Measurements from ENCODE around the gene PDLIM3.
"Not testable (repeated sequence)": the region's sequence is repeated elsewhere in the genome, so short reads cannot be mapped to it uniquely, and the experiment has no call there.

Gene PDLIM3

GRCh38 chr4:185567381-185568376, 32.4 kb upstream of the PDLIM3 start:
- no peaks in the 10 kb centered on the region for H3K27me3 ChIP-seq (ENCODE audit: control insufficient read depth in 1 of 2, insufficient read depth in 2 of 2, low read length in 2 of 2)
- H3K27ac ChIP-seq (ENCODE audit: low read length): peak overlapping the region; percentile 98
- no peaks in the 10 kb centered on the region for H3K36me3 ChIP-seq (ENCODE audit: control insufficient read depth in 2 of 2, insufficient read depth in 2 of 2, low read length in 2 of 2)
- no peaks in the 10 kb centered on the region for H3K9me3 ChIP-seq (ENCODE audit: control insufficient read depth in 2 of 2, low read length in 2 of 2)
- H3K9ac ChIP-seq (ENCODE audit: low read length in 2 of 2): peak overlapping the region; percentile 46 to 86
- H3K4me3 ChIP-seq (ENCODE audit: low read length in 2 of 2): peak overlapping the region; percentile 5 to 61
- H3K4me1 ChIP-seq (ENCODE audit: control insufficient read depth, insufficient read depth, low read length): peaks cover 56% of the 10 kb centered on the region

- Histone ChIP-seq H3K36me3 (ENCODE audit: control insufficient read depth in 2 of 2, insufficient read depth in 2 of 2, low read length in 2 of 2) (no peaks in the 10 kb centered on the region), H3K4me3 (ENCODE audit: low read length in 2 of 2) (peak overlapping the region; percentile 5 to 61), H3K27ac (ENCODE audit: low read length) (peak overlapping the region; percentile 98), H3K9ac (ENCODE audit: low read length in 2 of 2) (peak overlapping the region; percentile 46 to 86), H3K27me3 (ENCODE audit: control insufficient read depth in 1 of 2, insufficient read depth in 2 of 2, low read length in 2 of 2) (no peaks in the 10 kb centered on the region), H3K9me3 (ENCODE audit: control insufficient read depth in 2 of 2, low read length in 2 of 2) (no peaks in the 10 kb centered on the region), H3K4me1 (ENCODE audit: control insufficient read depth, insufficient read depth, low read length) (peaks cover 56% of the 10 kb centered on the region)
These were observed 31.7 kb upstream of the PDLIM3 start for GRCh38 chr4:185566972-185567371.

- Histone ChIP-seq H3K4me3 (ENCODE audit: low read length in 2 of 2) (no peak overlapping the region), H3K36me3 (ENCODE audit: control insufficient read depth in 2 of 2, insufficient read depth in 2 of 2, low read length in 2 of 2) (no peaks in the 10 kb centered on the region), H3K9ac (ENCODE audit: low read length in 2 of 2) (peak overlapping the region; percentile 46 to 86), H3K27me3 (ENCODE audit: control insufficient read depth in 1 of 2, insufficient read depth in 2 of 2, low read length in 2 of 2) (no peaks in the 10 kb centered on the region), H3K9me3 (ENCODE audit: control insufficient read depth in 2 of 2, low read length in 2 of 2) (no peaks in the 10 kb centered on the region), H3K27ac (ENCODE audit: low read length) (peak overlapping the region; percentile 98), H3K4me1 (ENCODE audit: control insufficient read depth, insufficient read depth, low read length) (peaks cover 56% of the 10 kb centered on the region)
These were observed 31.1 kb upstream of the PDLIM3 start for GRCh38 chr4:185566425-185566824.

- Histone ChIP-seq H3K27ac (ENCODE audit: low read length) (peak overlapping the region; percentile 98), H3K36me3 (ENCODE audit: control insufficient read depth in 2 of 2, insufficient read depth in 2 of 2, low read length in 2 of 2) (no peaks in the 10 kb centered on the region), H3K9me3 (ENCODE audit: control insufficient read depth in 2 of 2, low read length in 2 of 2) (no peaks in the 10 kb centered on the region), H3K27me3 (ENCODE audit: control insufficient read depth in 1 of 2, insufficient read depth in 2 of 2, low read length in 2 of 2) (no peaks in the 10 kb centered on the region), H3K4me3 (ENCODE audit: low read length in 2 of 2) (no peak overlapping the region), H3K4me1 (ENCODE audit: control insufficient read depth, insufficient read depth, low read length) (peaks cover 56% of the 10 kb centered on the region), H3K9ac (ENCODE audit: low read length in 2 of 2) (no peak overlapping the region)
These were observed 30.4 kb upstream of the PDLIM3 start for GRCh38 chr4:185565696-185566095.

- Histone ChIP-seq H3K27me3 (ENCODE audit: control insufficient read depth in 1 of 2, insufficient read depth in 2 of 2, low read length in 2 of 2) (no peaks in the 10 kb centered on the region), H3K36me3 (ENCODE audit: control insufficient read depth in 2 of 2, insufficient read depth in 2 of 2, low read length in 2 of 2) (no peaks in the 10 kb centered on the region), H3K9me3 (ENCODE audit: control insufficient read depth in 2 of 2, low read length in 2 of 2) (no peaks in the 10 kb centered on the region), H3K4me3 (ENCODE audit: low read length in 2 of 2) (no peak overlapping the region), H3K4me1 (ENCODE audit: control insufficient read depth, insufficient read depth, low read length) (peaks cover 60% of the 10 kb centered on the region), H3K9ac (ENCODE audit: low read length in 2 of 2) (no peak overlapping the region), H3K27ac (ENCODE audit: low read length) (peak overlapping the region; percentile 82)
These were observed 29.0 kb upstream of the PDLIM3 start for GRCh38 chr4:185564349-185564748.

GRCh38 chr4:185562531-185562930, 27.2 kb upstream of the PDLIM3 start:
- Histone ChIP-seq H3K9me3 (ENCODE audit: control insufficient read depth in 2 of 2, low read length in 2 of 2) (no peaks in the 10 kb centered on the region), H3K4me1 (ENCODE audit: control insufficient read depth, insufficient read depth, low read length) (peaks cover 45% of the 10 kb centered on the region), H3K36me3 (ENCODE audit: control insufficient read depth in 2 of 2, insufficient read depth in 2 of 2, low read length in 2 of 2) (no peaks in the 10 kb centered on the region), H3K27me3 (ENCODE audit: control insufficient read depth in 1 of 2, insufficient read depth in 2 of 2, low read length in 2 of 2) (no peaks in the 10 kb centered on the region), H3K4me3 (ENCODE audit: low read length in 2 of 2) (no peak overlapping the region), H3K9ac (ENCODE audit: low read length in 2 of 2) (no peak overlapping the region), H3K27ac (ENCODE audit: low read length) (peak overlapping the region; percentile 82)

GRCh38 chr4:185560316-185560715, 25.0 kb upstream of the PDLIM3 start:
- Histone ChIP-seq H3K4me1 (ENCODE audit: control insufficient read depth, insufficient read depth, low read length) (peaks cover 25% of the 10 kb centered on the region), H3K27me3 (ENCODE audit: control insufficient read depth in 1 of 2, insufficient read depth in 2 of 2, low read length in 2 of 2) (no peaks in the 10 kb centered on the region), H3K9ac (ENCODE audit: low read length in 2 of 2) (no peak overlapping the region), H3K27ac (ENCODE audit: low read length) (peak overlapping the region; percentile 31), H3K4me3 (ENCODE audit: low read length in 2 of 2) (peak overlapping the region in 1 of 2 donors; percentile 44), H3K36me3 (ENCODE audit: control insufficient read depth in 2 of 2, insufficient read depth in 2 of 2, low read length in 2 of 2) (no peaks in the 10 kb centered on the region), H3K9me3 (ENCODE audit: control insufficient read depth in 2 of 2, low read length in 2 of 2) (no peaks in the 10 kb centered on the region)

GRCh38 chr4:185559915-185560281, 24.6 kb upstream of the PDLIM3 start:
- H3K27ac ChIP-seq (ENCODE audit: low read length): peak overlapping the region; percentile 31
- H3K4me1 ChIP-seq (ENCODE audit: control insufficient read depth, insufficient read depth, low read length): peaks cover 27% of the 10 kb centered on the region
- no peaks in the 10 kb centered on the region for H3K9me3 ChIP-seq (ENCODE audit: control insufficient read depth in 2 of 2, low read length in 2 of 2)
- H3K27me3 ChIP-seq (ENCODE audit: control insufficient read depth in 1 of 2, insufficient read depth in 2 of 2, low read length in 2 of 2): no peaks in the 10 kb centered on the region
- no peak overlapping the region for H3K9ac ChIP-seq (ENCODE audit: low read length in 2 of 2)
- H3K36me3 ChIP-seq (ENCODE audit: control insufficient read depth in 2 of 2, insufficient read depth in 2 of 2, low read length in 2 of 2): no peaks in the 10 kb centered on the region
- peak overlapping the region in 1 of 2 donors; percentile 44 for H3K4me3 ChIP-seq (ENCODE audit: low read length in 2 of 2)

GRCh38 chr4:185559251-185559914, 24.1 kb upstream of the PDLIM3 start:
- H3K27ac ChIP-seq (ENCODE audit: low read length); H3K9ac ChIP-seq (ENCODE audit: low read length in 2 of 2); H3K4me3 ChIP-seq (ENCODE audit: low read length in 2 of 2); H3K36me3 ChIP-seq (ENCODE audit: control insufficient read depth in 2 of 2, insufficient read depth in 2 of 2, low read length in 2 of 2); H3K9me3 ChIP-seq (ENCODE audit: control insufficient read depth in 2 of 2, low read length in 2 of 2); H3K27me3 ChIP-seq (ENCODE audit: control insufficient read depth in 1 of 2, insufficient read depth in 2 of 2, low read length in 2 of 2): not testable (repeated sequence)
- peaks cover 29% of the 10 kb centered on the region for H3K4me1 ChIP-seq (ENCODE audit: control insufficient read depth, insufficient read depth, low read length)

- Histone ChIP-seq H3K9me3 (ENCODE audit: control insufficient read depth in 2 of 2, low read length in 2 of 2) (no peaks in the 10 kb centered on the region), H3K27me3 (ENCODE audit: control insufficient read depth in 1 of 2, insufficient read depth in 2 of 2, low read length in 2 of 2) (no peaks in the 10 kb centered on the region), H3K9ac (ENCODE audit: low read length in 2 of 2) (no peak overlapping the region), H3K4me3 (ENCODE audit: low read length in 2 of 2) (peak overlapping the region in 1 of 2 donors; percentile 22), H3K4me1 (ENCODE audit: control insufficient read depth, insufficient read depth, low read length) (peaks cover 29% of the 10 kb centered on the region), H3K36me3 (ENCODE audit: control insufficient read depth in 2 of 2, insufficient read depth in 2 of 2, low read length in 2 of 2) (no peaks in the 10 kb centered on the region), H3K27ac (ENCODE audit: low read length) (peak overlapping the region; percentile 60)
These were observed 19.2 kb upstream of the PDLIM3 start for GRCh38 chr4:185554365-185555126.
